PC-9 (cell line): ENCODE results near the gene CACNA1G.

Experiments
- CTCF ChIP-seq: fragments of 200-600 bp; sonication (generic); conservative IDR thresholded peaks from 2 replicates; pipeline ENCODE4 v1.6.1; 2017; ENCODE audit warnings: mixed run types, antibody characterized with exemption, mild to moderate bottlenecking, moderate library complexity
- EZH2 ChIP-seq: fragments of 200-600 bp; sonication (generic); IDR thresholded peaks from 2 replicates; pipeline ENCODE4 v1.8.0; 2017; ENCODE audit warnings: antibody characterized with exemption, low read depth

GRCh38 chr17:50519141-50519834 lies 41.2 kb upstream of the CACNA1G start:
- TF ChIP-seq CTCF (no peak), EZH2 (no peak)
